GM18502 (cell line): Measurements from ENCODE around the gene PDZD4.

Source experiments
- ATAC-seq: cut with Tn5 transposase; IDR thresholded peaks from one replicate; pipeline ENCODE4 v1.9.1; 2021; ENCODE audit warnings: mild to moderate bottlenecking; ENCODE audit not compliant: unreplicated experiment, poor library complexity

The PDZD4 gene, protein sequence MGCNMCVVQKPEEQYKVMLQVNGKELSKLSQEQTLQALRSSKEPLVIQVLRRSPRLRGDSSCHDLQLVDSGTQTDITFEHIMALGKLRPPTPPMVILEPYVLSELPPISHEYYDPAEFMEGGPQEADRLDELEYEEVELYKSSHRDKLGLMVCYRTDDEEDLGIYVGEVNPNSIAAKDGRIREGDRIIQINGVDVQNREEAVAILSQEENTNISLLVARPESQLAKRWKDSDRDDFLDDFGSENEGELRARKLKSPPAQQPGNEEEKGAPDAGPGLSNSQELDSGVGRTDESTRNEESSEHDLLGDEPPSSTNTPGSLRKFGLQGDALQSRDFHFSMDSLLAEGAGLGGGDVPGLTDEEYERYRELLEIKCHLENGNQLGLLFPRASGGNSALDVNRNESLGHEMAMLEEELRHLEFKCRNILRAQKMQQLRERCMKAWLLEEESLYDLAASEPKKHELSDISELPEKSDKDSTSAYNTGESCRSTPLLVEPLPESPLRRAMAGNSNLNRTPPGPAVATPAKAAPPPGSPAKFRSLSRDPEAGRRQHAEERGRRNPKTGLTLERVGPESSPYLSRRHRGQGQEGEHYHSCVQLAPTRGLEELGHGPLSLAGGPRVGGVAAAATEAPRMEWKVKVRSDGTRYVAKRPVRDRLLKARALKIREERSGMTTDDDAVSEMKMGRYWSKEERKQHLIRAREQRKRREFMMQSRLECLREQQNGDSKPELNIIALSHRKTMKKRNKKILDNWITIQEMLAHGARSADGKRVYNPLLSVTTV

DNA sequence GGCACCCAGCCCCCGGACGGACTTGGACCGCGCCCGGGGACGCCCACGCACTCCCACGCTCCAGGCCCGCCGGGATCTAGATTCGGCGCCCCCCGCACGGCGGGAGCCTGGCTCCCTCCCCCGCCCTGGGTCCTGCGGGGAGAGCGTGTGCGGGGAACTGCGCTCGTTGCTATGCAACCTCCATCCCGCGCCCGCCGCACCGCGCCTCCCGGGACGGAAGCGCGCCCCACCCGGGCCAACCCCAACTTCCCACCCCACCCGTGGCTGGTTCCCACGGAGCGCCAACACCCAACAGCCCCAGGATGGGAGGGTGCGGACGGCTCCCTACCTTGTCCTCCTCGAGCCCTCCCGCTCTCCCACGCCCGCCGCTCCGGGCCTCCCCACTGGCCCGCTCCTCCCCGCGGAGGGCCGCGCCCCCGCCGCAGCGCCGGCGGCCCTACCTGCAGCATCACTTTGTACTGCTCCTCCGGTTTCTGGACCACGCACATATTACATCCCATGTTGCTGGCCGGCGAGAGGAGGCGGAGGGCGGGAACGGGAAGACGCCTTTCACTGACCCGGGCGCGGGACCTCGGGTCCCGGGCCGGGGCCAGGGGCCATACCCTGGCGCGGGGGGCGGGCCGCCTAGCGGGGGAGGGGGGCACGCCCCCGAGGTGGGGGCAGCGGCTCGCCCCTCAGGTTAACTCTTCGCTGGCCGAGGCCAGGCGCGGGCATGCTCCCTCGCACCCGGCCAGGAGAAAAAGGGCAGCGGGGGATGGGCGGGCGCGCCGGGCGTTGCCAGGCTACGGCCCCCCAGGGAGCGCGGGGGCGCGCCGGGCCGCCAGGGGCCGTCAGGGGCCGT, at the start of gene PDZD4:
Gene PDZD4, minus strand, starts transcription at position 746 of the 841 bp plus-strand sequence. Its CDS starts 246 bp downstream, at position 500.
- ATAC-seq, result no peak

DNA sequence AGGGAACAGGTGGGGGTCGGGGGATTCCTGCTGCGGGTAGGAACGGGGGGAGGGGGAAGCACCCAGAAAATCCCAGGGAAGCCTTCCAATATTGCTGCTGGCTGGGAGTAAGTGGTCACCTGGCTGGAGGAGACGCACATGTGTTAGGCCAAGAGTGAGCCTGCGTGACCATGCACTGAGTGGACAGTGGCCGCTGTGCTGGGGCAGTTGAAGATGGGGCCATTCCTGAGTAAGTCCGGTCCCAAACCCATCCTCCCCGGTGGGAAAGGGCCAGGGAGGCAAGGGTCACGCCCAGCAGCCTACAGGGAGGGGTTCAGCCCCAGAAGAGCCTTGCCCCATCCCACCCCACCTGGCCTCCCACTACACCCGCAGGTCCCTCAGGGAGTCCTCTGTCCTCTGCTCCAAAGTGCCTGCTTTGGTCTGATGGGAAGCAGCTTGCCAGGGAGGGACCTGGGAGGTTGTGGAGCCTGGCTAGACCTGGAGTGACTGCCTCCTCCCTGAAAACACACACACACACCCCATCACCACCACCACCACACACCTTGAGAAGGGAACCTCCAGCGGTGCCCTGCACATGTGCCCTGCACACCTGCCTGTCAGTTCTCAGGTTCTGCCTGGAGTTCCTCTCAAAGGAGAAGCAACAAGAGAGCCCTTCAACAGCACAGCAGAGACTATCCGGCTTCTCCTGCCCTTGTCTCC, 49.5 kb upstream of the PDZD4 start:
- ATAC-seq, result no peak

DNA sequence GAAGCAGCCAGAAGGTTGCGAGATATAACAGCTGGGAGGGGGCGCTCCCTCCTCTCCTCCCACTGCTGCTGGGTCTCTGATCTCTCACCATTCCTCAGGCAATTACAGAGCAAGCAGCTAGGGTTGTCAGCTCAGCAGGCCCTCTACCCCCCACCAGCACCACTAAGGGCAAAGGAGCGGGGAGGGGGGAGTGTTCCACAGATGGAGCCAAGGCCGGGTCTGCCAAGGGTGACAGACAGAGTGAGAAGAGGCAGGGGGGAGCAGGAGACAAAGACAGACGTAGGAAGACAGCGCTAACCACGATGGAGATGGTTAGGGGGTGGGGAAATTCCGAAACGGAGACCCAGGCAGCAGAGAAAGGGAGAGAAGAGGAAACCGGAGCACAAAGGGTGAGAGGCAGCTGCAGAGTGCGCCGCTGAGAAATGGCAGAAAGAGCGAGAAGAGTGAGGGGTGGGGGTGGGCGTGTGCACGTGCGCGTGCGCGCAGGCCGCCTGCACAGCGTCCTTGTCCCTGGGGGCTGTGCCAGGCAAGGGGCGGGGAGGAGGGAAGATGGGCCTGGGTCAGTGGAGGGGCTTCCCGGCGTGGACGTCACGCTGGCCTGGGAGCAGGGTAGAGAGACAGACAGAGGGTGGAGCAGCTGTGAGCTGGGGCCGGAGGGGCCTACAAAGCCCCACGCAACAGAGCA, 48.8 kb upstream of the PDZD4 start:
- no peak for ATAC-seq

DNA sequence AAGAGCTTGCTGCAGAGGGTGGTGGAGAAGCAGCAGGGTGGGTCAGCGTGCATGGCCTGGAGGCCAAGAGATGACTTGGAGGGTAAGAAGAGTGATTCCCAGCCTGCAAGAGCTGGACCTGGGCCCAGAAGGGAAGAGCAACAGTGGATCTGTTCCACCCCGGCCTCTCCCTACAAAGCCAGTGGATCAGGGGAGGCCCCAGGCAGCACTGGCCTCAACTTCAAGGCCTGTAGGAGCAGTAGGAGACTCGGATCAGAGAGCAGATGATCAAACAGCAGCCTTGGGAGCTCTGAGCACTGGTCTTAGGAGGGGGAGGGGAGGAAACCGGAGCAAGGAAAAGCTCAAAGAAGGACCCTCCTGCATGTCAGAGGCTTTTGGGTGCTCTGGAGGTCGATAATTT, 48.0 kb upstream of the PDZD4 start:
- ATAC-seq, result no peak

DNA sequence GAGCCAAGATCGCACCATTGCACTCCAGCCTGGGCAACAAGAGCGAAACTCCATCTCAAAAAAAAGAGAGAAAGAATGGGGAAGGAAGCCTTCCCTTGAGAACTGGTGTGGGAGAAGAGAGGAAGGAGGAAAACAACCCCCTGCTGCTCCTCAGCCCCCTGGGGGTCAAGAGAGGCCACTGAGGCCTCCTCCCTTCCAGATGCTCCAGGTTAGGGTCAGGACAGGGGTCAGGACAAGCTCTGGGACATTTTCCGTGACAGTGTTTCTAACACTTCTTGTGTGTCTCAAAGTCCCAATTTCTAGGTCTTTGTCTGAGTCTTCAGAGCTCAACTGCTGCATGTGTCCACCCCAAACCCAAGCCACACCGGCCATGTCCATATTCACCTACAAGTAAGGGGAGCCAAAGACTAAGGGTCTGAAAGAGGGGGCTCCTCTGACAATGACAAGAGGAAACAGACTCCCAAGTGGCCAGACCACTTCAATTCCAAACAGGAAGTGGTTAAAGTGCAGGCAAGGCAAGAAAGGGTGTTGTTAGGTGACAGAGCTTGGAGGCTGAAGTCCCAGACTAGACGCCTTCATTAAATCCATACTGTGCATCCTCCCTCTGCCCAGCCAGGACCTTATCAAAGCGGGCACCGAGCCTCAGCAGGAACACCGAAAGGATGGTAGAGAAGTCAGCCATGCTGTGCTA, 47.4 kb upstream of the PDZD4 start:
- ATAC-seq, result no peak

DNA sequence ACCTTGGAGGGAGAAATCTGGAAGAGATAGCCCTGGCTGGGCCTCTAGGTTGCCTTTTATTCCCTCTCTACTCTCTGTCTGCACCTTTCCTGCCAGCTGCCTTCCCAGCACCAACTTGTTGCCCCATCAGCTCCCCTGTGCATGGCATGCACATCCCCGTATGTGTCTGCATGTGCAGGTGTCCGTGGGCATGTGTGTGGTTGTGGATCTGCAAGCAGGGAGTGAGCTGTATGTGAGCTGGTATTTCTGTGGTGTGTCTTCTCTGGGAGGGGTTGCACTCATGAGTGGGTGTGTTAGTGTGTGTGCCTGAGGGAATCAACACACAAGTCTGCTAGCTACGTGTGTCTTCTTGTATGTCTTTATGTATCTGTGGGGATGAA, 45.8 kb upstream of the PDZD4 start:
- ATAC-seq, result no peak

DNA sequence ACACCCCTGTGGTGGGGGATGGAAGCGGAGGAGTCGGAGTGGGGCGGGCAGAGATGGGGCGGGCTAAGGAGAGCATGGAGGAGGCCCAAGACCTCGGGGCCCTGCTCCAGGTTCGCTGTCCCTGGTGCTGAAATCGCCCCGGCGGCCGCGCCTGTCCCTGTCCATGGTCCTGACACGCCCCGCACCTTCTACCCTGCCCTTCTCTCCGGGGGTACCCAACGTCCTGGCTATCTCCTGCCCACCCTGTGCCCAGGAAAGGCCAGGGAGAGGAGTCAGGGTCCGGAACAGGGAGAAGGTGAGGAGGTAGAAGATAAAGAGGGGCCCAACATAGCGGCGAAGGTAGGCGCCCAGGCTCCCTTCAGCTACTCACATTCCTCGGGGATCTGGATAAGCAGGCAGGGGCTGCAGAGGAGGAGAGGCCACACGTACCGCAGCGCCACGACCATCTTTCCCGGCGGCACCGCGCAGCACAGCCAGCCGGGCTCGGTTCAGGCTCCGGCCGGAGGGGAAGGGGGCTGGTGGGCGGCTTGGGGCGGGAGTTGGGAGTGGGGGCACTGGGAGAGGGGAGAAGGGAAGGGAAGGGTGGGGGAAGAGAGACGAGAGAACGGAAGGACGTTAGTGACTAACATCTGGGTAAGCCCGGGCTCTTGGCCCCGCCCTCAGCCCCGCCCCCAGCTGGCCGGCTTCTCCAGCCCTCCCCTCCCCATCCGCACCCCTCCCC, 45.2 kb upstream of the PDZD4 start:
- ATAC-seq, result no peak

DNA sequence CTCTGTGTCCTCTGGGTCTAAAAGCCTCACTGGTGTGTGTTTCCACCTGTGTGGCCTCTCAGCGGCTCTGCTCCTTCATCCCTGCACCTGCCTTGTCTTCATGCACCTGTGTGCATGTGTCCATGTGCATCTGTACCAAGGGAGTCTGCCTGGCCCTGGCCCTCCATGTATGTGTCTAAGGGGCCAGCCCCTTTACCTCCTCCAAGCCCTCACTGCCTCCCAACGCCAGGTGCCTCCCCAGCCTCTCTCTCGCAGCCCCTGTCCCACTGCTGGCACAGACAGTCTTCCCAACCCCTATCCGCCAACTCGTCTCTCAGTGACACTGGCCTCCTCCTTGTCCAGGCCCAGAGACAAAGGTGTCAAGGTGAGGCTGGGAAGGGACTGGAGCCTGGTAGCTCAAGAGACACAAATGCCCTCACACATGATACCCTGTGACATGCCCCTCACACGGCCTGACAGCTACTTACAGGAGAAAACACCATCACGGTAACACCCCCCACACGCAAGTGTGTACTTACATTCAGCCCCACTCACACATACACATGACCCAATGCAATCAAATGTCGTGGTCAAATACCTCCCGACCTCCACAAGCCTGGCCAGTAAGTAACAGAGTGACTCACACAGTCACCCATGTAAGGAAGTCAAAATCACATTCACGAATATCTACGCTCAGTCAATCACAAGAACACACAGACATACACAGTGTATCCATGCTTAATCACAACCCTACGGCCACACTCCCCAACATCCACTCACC, 44.2 kb upstream of the PDZD4 start:
- no peak for ATAC-seq

DNA sequence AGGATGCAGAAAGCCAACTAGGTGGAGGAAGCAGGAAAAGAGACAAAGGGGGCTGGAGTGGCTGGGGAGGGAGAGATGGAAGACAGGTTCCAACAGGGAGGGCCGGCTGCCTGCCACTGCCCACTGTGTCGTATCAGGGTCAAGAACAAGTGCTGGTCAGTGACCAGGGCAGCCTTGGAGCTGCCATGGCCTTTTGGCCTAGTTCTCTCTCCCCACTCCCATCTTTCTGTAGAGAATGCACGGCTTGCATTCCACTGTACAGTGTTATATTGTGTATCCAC, 43.7 kb upstream of the PDZD4 start:
- no peak for ATAC-seq

DNA sequence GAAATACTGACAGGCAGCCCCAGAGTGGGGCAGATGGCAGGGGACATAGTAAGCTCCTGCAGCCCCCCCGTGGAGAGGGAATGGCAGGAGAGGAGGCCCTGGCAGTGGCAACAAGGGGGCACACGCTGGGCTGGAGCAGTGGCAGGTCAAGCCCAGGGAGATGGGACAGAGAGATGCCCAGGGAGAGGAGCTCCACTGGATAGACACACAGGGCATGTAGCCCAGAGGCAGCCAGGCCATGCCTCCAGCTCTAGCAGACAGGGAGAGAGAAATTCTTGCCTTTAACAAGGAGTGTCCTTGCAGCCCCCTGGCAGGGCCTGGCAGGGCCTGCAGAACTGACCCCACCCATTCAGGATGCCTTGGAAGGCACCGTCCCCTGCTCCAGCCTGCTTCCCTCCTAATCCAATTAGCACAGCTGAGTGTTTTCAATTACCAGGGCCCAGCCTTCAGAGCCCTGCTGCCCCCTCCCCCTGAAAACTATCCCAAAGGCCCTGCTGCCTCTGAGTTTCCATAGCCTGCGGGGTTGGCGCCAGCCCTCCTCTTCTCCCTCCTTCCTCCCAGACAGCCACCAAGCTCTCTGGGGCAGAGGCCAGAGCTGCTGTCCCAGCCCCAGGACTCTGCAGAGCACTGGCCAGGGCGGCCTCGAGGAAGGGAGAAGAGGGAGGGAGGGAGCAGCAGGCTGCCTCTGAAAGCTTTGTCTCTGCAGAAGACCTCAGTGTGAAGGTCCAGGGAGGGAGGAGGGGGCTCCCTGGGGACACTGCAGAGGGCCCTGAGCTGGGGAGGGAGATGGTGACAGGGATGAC, 43.1 kb upstream of the PDZD4 start:
- ATAC-seq, result no peak

DNA sequence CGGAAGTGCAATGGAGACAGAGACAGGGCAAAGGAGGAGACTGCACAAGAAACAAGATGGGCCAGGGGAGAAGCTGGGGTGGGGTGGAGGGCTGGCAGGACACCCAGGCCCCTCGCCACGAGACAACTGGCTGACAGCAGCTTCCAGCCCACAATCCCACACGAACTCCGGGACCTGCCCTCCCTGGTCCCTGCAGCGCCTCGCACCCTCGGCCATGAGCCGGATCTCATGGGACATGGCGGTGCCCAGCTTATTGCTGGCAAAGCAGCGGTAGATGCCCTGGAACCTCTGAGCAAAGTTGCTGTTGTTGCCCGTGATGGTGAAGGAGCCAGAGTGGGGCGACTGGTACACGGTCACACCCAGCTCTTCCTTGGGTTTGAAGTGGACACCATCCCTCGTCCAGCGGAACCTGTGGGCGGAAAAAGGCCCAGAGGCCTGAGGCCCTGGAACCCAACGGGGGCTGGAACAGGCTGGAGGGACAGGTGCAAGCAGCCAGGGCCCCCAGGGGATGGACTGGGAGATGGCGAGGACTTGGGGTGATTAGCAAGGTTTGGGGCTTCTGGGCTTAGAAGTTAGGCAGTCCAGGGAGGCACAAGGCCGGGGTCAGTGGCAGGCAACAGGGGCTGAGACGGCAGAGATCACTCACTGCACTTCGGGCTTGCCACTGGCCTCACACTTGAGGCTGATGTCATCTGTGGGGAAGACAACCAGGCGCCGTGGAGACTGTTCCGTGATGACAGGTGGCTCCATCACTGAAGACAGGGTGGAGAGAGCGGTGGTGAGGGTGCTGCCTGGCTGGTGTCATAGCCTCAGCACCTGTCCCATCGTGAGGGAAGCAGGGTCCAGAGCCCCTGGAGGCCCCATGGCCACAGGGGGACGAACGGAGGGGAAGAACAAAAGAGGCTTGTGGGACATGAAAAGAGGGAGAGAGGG, 41.9 kb upstream of the PDZD4 start:
- ATAC-seq, result no peak

DNA sequence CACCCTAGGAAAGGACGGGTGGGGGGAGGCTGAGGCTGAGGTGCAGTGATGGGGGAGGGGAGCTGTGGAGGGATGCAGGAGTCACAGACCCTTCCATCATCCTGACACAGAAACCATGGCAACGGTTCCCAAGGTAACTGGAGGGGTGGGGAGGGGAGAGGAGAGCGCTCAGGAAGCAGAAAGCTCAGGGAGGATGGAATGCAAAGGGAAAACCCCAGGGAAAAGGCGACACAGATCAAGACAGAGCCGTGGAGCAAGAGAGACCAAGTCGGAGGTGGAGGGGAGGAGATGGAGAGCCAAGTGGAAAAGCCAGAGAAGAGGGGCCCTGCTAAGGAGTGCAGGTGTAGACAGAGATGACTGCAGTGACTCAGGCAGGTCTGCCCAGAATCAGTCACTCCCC, 41.1 kb upstream of the PDZD4 start:
- ATAC-seq, result no peak

DNA sequence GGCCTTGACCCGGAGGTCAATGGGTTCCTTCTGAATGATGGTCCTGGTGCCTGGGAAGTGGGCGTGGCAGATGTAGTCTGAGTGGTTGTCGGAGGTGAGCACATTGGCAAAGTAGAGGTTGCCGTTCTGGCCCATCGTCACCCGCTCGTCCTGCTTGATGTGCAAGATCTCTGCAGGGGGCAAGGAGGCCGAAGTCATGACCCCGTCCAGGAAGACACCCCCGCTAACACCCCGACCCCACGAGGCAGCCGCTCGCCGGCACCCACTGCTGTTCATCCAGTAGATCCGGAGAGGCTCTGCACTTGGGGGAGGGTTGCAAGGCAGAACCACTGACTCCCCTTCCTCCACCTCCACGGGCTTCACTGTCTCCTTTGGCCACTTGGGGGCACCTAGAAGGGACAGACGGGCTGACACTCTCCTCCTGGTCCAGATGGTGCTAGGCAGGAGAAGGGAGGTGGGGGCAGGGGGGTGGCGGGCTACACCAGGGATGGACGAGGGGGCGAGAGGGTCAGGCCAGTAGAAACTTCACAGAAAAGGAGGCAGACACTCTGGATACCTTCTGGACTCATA, 40.5 kb upstream of the PDZD4 start:
- no peak for ATAC-seq

DNA sequence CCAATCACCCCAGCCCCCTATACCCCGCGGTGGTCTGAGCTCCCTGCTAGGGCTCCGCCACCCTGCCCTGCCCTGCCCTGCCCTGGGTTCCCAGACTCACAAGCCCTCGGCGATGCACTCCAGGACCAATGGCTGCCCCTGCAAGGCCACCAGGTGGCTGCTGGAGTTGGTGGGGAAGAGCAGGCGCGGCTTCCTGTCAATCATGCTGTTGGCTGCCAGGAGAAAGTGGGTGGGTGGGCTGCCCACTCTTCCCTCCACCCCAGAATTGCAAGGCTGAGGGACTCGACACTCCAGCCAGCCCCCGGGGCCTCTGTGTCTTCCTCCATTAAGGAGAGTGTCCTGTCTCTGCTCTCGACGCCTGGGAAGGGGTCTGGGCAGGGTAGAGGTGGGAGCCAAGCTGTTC, 39.9 kb upstream of the PDZD4 start:
- no peak for ATAC-seq

DNA sequence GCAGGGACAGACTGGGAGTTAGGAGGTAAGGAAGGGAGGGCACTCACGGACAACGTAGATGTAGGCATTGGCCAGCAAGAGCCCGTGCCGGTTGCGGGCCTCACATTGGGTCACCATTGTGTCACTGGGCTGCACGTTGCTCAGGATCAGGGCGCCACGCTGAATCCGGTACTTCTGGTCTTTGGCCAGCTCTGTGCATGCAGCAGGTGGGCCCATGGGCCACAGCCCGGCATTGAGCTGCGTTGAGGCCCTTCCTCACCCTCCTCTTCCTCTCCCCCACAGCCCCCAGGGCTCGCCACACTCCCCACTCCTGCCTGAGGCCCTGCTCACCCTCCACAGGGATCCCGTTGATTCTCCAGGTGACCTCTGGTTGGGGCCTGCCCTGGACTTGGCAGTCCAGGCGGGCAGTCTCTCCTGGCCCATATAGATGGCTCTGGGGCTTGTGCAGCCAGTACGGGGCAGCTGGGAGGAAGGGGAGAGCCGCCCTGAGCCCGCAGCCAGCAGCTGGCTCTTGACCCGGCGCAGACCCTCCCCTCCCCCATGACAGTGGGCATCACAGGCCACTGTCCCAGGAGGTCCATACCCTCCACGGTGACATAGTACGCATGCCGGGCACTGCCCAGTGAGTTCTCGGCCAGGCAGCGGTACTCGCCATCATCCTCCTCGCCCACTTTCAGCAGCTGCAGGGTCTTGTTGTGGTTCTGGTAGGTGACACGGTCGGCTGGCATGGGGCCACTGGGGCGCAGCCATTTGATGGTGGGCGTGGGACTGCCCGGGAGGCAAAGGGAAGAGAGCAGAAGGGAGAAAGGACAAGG, 39.3 kb upstream of the PDZD4 start:
- no peak for ATAC-seq
